ENCODE measurements around the gene CTAG2.
"Not testable (repeated sequence)": the region's sequence is repeated elsewhere in the genome, so short reads cannot be mapped to it uniquely, and the experiment has no call there.

Gene CTAG2

GRCh38 chrX:154653413-154653812 lies at the start of gene CTAG2:
TSS of gene CTAG2 (minus strand) at chrX:154653579. CDS start at chrX:154653515, 64 bp downstream.
- not testable (repeated sequence) for DNase-seq (ENCODE audit: low read depth in 3 of 3)

- no peak for DNase-seq (ENCODE audit: low read depth in 3 of 3)
These were observed 45.4 kb upstream of the CTAG2 start for GRCh38 chrX:154698630-154699248.

- DNase-seq (ENCODE audit: low read depth in 3 of 3): no peak
These were observed 43.3 kb upstream of the CTAG2 start for GRCh38 chrX:154696676-154697045.

GRCh38 chrX:154695911-154696675 lies 42.7 kb upstream of the CTAG2 start:
- DNase-seq (ENCODE audit: low read depth in 3 of 3): no peak

- DNase-seq (ENCODE audit: low read depth in 3 of 3): no peak
These were observed 40.0 kb upstream of the CTAG2 start for GRCh38 chrX:154693394-154693793.

GRCh38 chrX:154690438-154690837 lies 37.1 kb upstream of the CTAG2 start:
- DNase-seq (ENCODE audit: low read depth in 3 of 3): not testable (repeated sequence)

- DNase-seq (ENCODE audit: low read depth in 3 of 3): not testable (repeated sequence)
These were observed 18.7 kb upstream of the CTAG2 start for GRCh38 chrX:154672084-154672483.

- not testable (repeated sequence) for DNase-seq (ENCODE audit: low read depth in 3 of 3)
These were observed 17.5 kb upstream of the CTAG2 start for GRCh38 chrX:154670848-154671247.

- no peak for DNase-seq (ENCODE audit: low read depth in 3 of 3)
These were observed 8.5 kb upstream of the CTAG2 start for GRCh38 chrX:154661899-154662298.

- no peak for DNase-seq (ENCODE audit: low read depth in 3 of 3)
These were observed 7.8 kb upstream of the CTAG2 start for GRCh38 chrX:154661170-154661569.

- no peak for DNase-seq (ENCODE audit: low read depth in 3 of 3)
These were observed 7.2 kb upstream of the CTAG2 start for GRCh38 chrX:154660541-154660940.

- DNase-seq (ENCODE audit: low read depth in 3 of 3): no peak
These were observed 5.6 kb upstream of the CTAG2 start for GRCh38 chrX:154658957-154659356.

GRCh38 chrX:154658187-154658586 lies 4.8 kb upstream of the CTAG2 start:
- no peak for DNase-seq (ENCODE audit: low read depth in 3 of 3)

GRCh38 chrX:154657226-154657805 lies 3.9 kb upstream of the CTAG2 start:
- DNase-seq (ENCODE audit: low read depth in 3 of 3): no peak

- no peak for DNase-seq (ENCODE audit: low read depth in 3 of 3)
These were observed 2.4 kb upstream of the CTAG2 start for GRCh38 chrX:154655786-154656185.

GRCh38 chrX:154655346-154655745 lies 2.0 kb upstream of the CTAG2 start:
- no peak for DNase-seq (ENCODE audit: low read depth in 3 of 3)

- DNase-seq (ENCODE audit: low read depth in 3 of 3): no peak
These were observed 1.5 kb upstream of the CTAG2 start for GRCh38 chrX:154654925-154655324.

GRCh38 chrX:154654372-154654771 lies 993 bp upstream of the CTAG2 start:
- no peak for DNase-seq (ENCODE audit: low read depth in 3 of 3)

- DNase-seq (ENCODE audit: low read depth in 3 of 3): no peak
These were observed 354 bp downstream of the CTAG2 start for GRCh38 chrX:154653048-154653401.

GRCh38 chrX:154652311-154653047 lies 900 bp downstream of the CTAG2 start:
- DNase-seq (ENCODE audit: low read depth in 3 of 3): no peak

- no peak for DNase-seq (ENCODE audit: low read depth in 3 of 3)
These were observed 3.2 kb downstream of the CTAG2 start for GRCh38 chrX:154650221-154650510.

- DNase-seq (ENCODE audit: low read depth in 3 of 3): no peak
These were observed 3.7 kb downstream of the CTAG2 start for GRCh38 chrX:154649503-154650220.
